ENCODE results near the gene HCN3.
A peak's percentile ranks its signal among the peaks of the same experiment; 100 is the strongest.

Gene HCN3

DNA sequence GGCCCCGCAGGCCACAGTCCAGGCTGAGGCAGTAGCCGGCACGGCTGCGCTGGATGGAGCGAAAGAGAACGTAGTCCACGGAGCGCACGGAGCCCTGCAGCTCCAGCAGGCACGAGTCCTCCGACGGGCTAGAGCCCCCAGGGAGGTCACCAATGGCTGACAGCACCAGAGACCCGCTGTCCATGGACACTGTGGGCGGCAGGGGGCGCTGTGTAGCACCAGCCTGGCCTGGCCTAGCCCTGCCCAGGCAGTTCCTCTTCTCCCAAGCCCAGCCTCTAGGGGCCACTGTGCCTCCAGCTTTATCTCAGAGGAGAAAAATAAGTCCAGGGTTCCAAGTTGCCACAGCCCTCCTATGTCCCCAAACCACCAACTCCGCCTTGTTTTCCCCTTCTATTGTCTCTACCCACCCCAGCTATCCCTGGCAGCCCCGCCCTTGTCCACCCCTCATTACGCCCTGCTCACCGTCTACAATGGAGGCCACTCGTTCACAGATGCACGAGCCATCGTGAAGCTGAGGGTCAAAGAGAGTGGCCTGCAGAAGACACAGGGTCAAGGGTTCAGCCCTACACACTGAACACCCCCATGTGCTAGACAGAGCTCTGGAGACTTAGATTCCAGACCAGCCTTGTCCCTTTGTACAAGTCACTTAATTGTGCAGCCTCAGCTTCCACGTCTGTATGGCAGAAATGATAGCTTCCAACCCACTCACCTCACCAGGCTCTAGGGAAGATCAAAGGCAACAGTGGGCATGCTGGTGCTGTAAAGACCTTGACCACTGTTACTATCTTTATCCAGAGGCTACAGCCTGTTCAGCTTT is 26.4 kb upstream of the HCN3 start:
- TF ChIP-seq, protein P1, sequence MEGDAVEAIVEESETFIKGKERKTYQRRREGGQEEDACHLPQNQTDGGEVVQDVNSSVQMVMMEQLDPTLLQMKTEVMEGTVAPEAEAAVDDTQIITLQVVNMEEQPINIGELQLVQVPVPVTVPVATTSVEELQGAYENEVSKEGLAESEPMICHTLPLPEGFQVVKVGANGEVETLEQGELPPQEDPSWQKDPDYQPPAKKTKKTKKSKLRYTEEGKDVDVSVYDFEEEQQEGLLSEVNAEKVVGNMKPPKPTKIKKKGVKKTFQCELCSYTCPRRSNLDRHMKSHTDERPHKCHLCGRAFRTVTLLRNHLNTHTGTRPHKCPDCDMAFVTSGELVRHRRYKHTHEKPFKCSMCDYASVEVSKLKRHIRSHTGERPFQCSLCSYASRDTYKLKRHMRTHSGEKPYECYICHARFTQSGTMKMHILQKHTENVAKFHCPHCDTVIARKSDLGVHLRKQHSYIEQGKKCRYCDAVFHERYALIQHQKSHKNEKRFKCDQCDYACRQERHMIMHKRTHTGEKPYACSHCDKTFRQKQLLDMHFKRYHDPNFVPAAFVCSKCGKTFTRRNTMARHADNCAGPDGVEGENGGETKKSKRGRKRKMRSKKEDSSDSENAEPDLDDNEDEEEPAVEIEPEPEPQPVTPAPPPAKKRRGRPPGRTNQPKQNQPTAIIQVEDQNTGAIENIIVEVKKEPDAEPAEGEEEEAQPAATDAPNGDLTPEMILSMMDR (IDR thresholded peaks at IDR 0.05), result peak; percentile 96
- no peak overlapping the region for H3K4me3 ChIP-seq (ENCODE audit: low read depth, low read length)
- H2AFZ ChIP-seq, result peak overlapping the region; percentile 50
- no peaks in the 10 kb centered on the region for H3K27me3 ChIP-seq (ENCODE audit: control insufficient read depth, insufficient read depth, low read length)
- no peaks in the 10 kb centered on the region for H3K9me3 ChIP-seq (ENCODE audit: control insufficient read depth, low read length)
- no peak overlapping the region for H3K9ac ChIP-seq
- no peak overlapping the region for H3K27ac ChIP-seq
- H3K36me3 ChIP-seq (ENCODE audit: control insufficient read depth, insufficient read depth, low read length), result no peaks in the 10 kb centered on the region
- no peak overlapping the region for H3K4me2 ChIP-seq (ENCODE audit: low read length)
- peaks cover 4% of the 10 kb centered on the region for H3K4me1 ChIP-seq
- H3K79me2 ChIP-seq, result no peaks in the 10 kb centered on the region

DNA sequence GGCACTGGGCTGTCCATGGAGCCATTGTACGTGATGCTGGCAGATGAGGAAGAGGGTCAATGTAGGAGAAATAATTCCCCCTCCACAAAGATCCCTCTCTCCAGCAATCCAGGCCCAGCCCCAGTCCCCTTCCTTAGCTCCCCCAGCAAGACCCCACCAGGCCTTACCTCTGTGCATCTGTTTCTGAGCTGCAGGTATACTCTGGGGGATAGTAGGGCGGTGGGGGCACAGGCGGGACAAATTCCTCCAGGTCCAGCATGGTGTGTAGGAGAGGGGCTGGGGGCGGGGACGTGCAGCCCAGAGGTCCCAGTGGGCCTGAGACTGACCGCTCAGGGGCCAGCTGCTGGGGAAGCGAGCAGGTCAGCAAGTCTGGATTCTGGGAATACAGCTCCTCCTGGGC is 25.7 kb upstream of the HCN3 start:
- Histone ChIP-seq H2AFZ (no peak overlapping the region), H3K9ac (no peak overlapping the region), H3K27ac (no peak overlapping the region), H3K36me3 (ENCODE audit: control insufficient read depth, insufficient read depth, low read length) (no peaks in the 10 kb centered on the region), H3K4me3 (ENCODE audit: low read depth, low read length) (no peak overlapping the region), H3K79me2 (no peaks in the 10 kb centered on the region), H3K9me3 (ENCODE audit: control insufficient read depth, low read length) (no peaks in the 10 kb centered on the region), H3K4me2 (ENCODE audit: low read length) (no peak overlapping the region), H3K4me1 (peaks cover 4% of the 10 kb centered on the region), H3K27me3 (ENCODE audit: control insufficient read depth, insufficient read depth, low read length) (no peaks in the 10 kb centered on the region)
- TF ChIP-seq, protein P1 (IDR thresholded peaks at IDR 0.05), result no peak

- H3K27me3 ChIP-seq (ENCODE audit: control insufficient read depth, insufficient read depth, low read length), result no peaks in the 10 kb centered on the region
- H3K27ac ChIP-seq, result no peak overlapping the region
- H3K4me1 ChIP-seq, result peaks cover 4% of the 10 kb centered on the region
- no peak overlapping the region for H3K9ac ChIP-seq
- H3K4me2 ChIP-seq (ENCODE audit: low read length), result no peak overlapping the region
- no peak overlapping the region for H2AFZ ChIP-seq
- no peak overlapping the region for H3K4me3 ChIP-seq (ENCODE audit: low read depth, low read length)
- no peaks in the 10 kb centered on the region for H3K36me3 ChIP-seq (ENCODE audit: control insufficient read depth, insufficient read depth, low read length)
- H3K79me2 ChIP-seq, result no peaks in the 10 kb centered on the region
- TF ChIP-seq, protein P1 (IDR thresholded peaks at IDR 0.05), result no peak
- H3K9me3 ChIP-seq (ENCODE audit: control insufficient read depth, low read length), result no peaks in the 10 kb centered on the region
These were observed 24.1 kb upstream of the HCN3 start for GRCh38 chr1:155253208-155253607.

GRCh38 chr1:155253797-155254196 is 23.5 kb upstream of the HCN3 start:
- H3K4me1 ChIP-seq, result peaks cover 4% of the 10 kb centered on the region

More at GRCh38 chr1:155253797-155254196, 23.5 kb upstream of the HCN3 start:
- H3K9me3 ChIP-seq (ENCODE audit: control insufficient read depth, low read length), result no peaks in the 10 kb centered on the region
- no peak overlapping the region for H3K4me3 ChIP-seq (ENCODE audit: low read depth, low read length)
- no peak overlapping the region for H2AFZ ChIP-seq
- peak overlapping the region; percentile 77 for H3K4me2 ChIP-seq (ENCODE audit: low read length)
- H3K9ac ChIP-seq, result no peak overlapping the region
- TF ChIP-seq, protein P1 (IDR thresholded peaks at IDR 0.05), result no peak
- no peaks in the 10 kb centered on the region for H3K79me2 ChIP-seq
- H3K27ac ChIP-seq, result no peak overlapping the region
- no peaks in the 10 kb centered on the region for H3K36me3 ChIP-seq (ENCODE audit: control insufficient read depth, insufficient read depth, low read length)
- no peaks in the 10 kb centered on the region for H3K27me3 ChIP-seq (ENCODE audit: control insufficient read depth, insufficient read depth, low read length)
